ENCODE measurements around the gene MID1IP1. TPM values are rescaled to one million over a fixed set of nuclear protein-coding genes. Genes with fewer than 3 reads are reported as not detected.

MID1IP1 gene
- total and polyA plus RNA-seq, 2 of the 13 experiments (the other 11 are each of a cell fraction or from before 2014, with no cell fraction given): 35.7 to 36.1 TPM

DNA sequence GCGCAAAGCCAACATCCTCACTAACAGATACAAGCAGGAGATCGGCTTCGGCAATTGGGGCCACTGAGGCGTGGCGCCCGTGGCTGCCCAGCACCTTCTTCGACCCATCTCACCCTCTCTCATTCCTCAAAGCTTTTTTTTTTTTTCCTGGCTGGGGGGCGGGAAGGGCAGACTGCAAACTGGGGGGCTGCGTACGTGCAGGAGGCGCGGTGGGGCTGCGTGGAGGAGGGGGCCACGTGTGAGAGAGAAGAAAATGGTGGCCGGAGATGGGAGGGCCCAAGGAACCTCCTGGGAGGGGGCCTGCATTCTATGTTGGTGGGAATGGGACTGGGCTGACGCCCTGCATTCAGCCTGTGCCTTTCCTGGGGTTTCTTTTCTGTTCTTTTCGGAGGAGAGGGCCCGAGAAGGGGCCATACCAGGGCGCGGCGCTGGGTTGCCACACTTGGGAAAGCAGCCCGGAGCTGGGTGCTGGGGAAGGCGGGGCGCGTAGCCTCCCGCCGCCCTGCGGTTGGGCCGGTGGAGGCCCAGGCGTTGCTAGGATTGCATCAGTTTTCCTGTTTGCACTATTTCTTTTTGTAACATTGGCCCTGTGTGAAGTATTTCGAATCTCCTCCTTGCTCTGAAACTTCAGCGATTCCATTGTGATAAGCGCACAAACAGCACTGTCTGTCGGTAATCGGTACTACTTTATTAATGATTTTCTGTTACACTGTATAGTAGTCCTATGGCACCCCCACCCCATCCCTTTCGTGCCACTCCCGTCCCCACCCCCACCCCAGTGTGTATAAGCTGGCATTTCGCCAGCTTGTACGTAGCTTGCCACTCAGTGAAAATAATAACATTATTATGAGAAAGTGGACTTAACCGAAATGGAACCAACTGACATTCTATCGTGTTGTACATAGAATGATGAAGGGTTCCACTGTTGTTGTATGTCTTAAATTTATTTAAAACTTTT is 4.5 kb downstream of the MID1IP1 start (continued):
- TF ChIP-seq, protein P1, sequence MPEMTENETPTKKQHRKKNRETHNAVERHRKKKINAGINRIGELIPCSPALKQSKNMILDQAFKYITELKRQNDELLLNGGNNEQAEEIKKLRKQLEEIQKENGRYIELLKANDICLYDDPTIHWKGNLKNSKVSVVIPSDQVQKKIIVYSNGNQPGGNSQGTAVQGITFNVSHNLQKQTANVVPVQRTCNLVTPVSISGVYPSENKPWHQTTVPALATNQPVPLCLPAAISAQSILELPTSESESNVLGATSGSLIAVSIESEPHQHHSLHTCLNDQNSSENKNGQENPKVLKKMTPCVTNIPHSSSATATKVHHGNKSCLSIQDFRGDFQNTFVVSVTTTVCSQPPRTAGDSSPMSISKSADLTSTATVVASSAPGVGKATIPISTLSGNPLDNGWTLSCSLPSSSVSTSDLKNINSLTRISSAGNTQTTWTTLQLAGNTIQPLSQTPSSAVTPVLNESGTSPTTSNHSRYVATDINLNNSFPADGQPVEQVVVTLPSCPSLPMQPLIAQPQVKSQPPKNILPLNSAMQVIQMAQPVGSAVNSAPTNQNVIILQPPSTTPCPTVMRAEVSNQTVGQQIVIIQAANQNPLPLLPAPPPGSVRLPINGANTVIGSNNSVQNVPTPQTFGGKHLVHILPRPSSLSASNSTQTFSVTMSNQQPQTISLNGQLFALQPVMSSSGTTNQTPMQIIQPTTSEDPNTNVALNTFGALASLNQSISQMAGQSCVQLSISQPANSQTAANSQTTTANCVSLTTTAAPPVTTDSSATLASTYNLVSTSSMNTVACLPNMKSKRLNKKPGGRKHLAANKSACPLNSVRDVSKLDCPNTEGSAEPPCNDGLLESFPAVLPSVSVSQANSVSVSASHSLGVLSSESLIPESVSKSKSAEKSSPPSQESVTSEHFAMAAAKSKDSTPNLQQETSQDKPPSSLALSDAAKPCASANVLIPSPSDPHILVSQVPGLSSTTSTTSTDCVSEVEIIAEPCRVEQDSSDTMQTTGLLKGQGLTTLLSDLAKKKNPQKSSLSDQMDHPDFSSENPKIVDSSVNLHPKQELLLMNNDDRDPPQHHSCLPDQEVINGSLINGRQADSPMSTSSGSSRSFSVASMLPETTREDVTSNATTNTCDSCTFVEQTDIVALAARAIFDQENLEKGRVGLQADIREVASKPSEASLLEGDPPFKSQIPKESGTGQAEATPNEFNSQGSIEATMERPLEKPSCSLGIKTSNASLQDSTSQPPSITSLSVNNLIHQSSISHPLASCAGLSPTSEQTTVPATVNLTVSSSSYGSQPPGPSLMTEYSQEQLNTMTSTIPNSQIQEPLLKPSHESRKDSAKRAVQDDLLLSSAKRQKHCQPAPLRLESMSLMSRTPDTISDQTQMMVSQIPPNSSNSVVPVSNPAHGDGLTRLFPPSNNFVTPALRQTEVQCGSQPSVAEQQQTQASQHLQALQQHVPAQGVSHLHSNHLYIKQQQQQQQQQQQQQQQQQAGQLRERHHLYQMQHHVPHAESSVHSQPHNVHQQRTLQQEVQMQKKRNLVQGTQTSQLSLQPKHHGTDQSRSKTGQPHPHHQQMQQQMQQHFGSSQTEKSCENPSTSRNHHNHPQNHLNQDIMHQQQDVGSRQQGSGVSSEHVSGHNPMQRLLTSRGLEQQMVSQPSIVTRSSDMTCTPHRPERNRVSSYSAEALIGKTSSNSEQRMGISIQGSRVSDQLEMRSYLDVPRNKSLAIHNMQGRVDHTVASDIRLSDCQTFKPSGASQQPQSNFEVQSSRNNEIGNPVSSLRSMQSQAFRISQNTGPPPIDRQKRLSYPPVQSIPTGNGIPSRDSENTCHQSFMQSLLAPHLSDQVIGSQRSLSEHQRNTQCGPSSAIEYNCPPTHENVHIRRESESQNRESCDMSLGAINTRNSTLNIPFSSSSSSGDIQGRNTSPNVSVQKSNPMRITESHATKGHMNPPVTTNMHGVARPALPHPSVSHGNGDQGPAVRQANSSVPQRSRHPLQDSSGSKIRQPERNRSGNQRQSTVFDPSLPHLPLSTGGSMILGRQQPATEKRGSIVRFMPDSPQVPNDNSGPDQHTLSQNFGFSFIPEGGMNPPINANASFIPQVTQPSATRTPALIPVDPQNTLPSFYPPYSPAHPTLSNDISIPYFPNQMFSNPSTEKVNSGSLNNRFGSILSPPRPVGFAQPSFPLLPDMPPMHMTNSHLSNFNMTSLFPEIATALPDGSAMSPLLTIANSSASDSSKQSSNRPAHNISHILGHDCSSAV (CRISPR knock-in tag; IDR thresholded peaks at IDR 0.05; ENCODE audit: borderline replicate concordance): no peak
- TF ChIP-seq ZBTB21 (CRISPR knock-in tag; IDR thresholded peaks at IDR 0.05) (no peak), ZNF652 (CRISPR knock-in tag; IDR thresholded peaks at IDR 0.05; ENCODE audit: borderline replicate concordance, low read depth) (no peak), ZNF883 (CRISPR knock-in tag; IDR thresholded peaks at IDR 0.05; ENCODE audit: not compliant biosample characterization) (no peak), ZNF703 (CRISPR knock-in tag; IDR thresholded peaks at IDR 0.05; ENCODE audit: borderline replicate concordance) (no peak), SMAD9 (CRISPR knock-in tag; IDR thresholded peaks at IDR 0.05) (no peak), ZNF749 (CRISPR knock-in tag; IDR thresholded peaks at IDR 0.05; ENCODE audit: borderline replicate concordance) (no peak), TCF7 (IDR thresholded peaks at IDR 0.05; ENCODE audit: low read depth) (no peak), SRSF1 (optimal IDR thresholded peaks at IDR 0.05; ENCODE audit: low read depth, low read length) (no peak), CEBPG (CRISPR knock-in tag; IDR thresholded peaks at IDR 0.05) (peak; percentile 86)
- TF ChIP-seq, protein P2, sequence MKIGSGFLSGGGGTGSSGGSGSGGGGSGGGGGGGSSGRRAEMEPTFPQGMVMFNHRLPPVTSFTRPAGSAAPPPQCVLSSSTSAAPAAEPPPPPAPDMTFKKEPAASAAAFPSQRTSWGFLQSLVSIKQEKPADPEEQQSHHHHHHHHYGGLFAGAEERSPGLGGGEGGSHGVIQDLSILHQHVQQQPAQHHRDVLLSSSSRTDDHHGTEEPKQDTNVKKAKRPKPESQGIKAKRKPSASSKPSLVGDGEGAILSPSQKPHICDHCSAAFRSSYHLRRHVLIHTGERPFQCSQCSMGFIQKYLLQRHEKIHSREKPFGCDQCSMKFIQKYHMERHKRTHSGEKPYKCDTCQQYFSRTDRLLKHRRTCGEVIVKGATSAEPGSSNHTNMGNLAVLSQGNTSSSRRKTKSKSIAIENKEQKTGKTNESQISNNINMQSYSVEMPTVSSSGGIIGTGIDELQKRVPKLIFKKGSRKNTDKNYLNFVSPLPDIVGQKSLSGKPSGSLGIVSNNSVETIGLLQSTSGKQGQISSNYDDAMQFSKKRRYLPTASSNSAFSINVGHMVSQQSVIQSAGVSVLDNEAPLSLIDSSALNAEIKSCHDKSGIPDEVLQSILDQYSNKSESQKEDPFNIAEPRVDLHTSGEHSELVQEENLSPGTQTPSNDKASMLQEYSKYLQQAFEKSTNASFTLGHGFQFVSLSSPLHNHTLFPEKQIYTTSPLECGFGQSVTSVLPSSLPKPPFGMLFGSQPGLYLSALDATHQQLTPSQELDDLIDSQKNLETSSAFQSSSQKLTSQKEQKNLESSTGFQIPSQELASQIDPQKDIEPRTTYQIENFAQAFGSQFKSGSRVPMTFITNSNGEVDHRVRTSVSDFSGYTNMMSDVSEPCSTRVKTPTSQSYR (CRISPR knock-in tag; IDR thresholded peaks at IDR 0.05; ENCODE audit: borderline replicate concordance): peak; percentile 62; the same call in 1 of the 2 replicates
- TF ChIP-seq, protein P3, sequence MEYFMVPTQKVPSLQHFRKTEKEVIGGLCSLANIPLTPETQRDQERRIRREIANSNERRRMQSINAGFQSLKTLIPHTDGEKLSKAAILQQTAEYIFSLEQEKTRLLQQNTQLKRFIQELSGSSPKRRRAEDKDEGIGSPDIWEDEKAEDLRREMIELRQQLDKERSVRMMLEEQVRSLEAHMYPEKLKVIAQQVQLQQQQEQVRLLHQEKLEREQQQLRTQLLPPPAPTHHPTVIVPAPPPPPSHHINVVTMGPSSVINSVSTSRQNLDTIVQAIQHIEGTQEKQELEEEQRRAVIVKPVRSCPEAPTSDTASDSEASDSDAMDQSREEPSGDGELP (IDR thresholded peaks at IDR 0.05; ENCODE audit: borderline replicate concordance, low read depth): no peak
- TF ChIP-seq, protein P4, sequence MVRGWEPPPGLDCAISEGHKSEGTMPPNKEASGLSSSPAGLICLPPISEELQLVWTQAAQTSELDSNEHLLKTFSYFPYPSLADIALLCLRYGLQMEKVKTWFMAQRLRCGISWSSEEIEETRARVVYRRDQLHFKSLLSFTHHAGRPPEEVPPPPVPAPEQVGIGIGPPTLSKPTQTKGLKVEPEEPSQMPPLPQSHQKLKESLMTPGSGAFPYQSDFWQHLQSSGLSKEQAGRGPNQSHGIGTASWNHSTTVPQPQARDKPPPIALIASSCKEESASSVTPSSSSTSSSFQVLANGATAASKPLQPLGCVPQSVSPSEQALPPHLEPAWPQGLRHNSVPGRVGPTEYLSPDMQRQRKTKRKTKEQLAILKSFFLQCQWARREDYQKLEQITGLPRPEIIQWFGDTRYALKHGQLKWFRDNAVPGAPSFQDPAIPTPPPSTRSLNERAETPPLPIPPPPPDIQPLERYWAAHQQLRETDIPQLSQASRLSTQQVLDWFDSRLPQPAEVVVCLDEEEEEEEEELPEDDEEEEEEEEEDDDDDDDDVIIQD (CRISPR knock-in tag; IDR thresholded peaks at IDR 0.05; ENCODE audit: low read depth): no peak
